T-helper 2 cell (primary cell): Measurements from ENCODE around the gene PRAC2.
A peak's percentile ranks its signal among the peaks of the same experiment; 100 is the strongest.

Source experiments
- DNase-seq, 5 experiments: peaks; one replicate each; pipeline versions ENCODE4 v3.0.0 to v3.0.0-alpha.2; 2012 to 2022

The PRAC2 gene

DNA sequence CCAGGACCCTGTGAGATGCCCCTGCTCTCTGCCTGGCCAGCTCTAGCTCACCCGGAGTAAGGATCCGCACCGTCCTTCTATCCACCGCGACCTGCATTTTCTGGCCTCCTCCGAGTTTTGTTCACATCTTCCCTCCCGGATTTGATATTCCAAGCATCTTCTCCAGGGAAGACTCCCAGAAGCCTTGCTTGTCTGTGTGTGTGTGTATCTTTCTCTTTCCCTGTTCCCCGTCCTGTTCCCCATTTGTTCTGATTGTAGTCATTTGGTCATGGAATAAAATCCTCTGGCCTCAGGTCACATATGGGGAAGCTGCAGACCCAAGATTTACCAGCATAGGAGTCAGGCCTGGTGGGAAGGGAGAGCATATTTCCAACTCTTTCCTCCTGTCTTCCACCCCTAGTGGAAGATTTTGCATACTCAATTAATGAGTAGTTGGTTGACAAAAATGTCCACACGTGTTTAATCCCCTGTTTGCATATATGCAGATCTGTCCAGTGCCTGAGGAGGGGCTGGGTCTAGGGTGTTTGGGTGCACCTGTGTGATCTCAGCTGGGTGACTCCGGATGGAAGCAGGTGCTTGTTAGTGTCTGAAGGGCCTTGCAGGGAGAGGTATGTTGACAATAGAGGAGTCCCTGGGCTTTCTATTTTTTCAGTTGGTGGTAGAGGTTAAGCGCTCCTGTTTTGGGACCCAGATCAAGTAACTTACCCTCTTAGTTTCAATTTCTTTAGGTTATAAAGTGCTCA is 2.5 kb upstream of the PRAC2 start:
- DNase-seq = no peak

- DNase-seq = no peak
These were observed 2.0 kb upstream of the PRAC2 start for GRCh38 chr17:48721009-48721402.

- DNase-seq = no peak
These were observed 631 bp upstream of the PRAC2 start, which contains the start of gene PRAC1 for GRCh38 chr17:48722201-48722907. Gene PRAC1 (minus strand): TSS chr17:48722518. CDS start chr17:48722392, 126 bp downstream.

- peak in 1 of 5 experiments; percentile 40 for DNase-seq
These were observed 652 bp downstream of the PRAC2 start for GRCh38 chr17:48723423-48724250.

DNA sequence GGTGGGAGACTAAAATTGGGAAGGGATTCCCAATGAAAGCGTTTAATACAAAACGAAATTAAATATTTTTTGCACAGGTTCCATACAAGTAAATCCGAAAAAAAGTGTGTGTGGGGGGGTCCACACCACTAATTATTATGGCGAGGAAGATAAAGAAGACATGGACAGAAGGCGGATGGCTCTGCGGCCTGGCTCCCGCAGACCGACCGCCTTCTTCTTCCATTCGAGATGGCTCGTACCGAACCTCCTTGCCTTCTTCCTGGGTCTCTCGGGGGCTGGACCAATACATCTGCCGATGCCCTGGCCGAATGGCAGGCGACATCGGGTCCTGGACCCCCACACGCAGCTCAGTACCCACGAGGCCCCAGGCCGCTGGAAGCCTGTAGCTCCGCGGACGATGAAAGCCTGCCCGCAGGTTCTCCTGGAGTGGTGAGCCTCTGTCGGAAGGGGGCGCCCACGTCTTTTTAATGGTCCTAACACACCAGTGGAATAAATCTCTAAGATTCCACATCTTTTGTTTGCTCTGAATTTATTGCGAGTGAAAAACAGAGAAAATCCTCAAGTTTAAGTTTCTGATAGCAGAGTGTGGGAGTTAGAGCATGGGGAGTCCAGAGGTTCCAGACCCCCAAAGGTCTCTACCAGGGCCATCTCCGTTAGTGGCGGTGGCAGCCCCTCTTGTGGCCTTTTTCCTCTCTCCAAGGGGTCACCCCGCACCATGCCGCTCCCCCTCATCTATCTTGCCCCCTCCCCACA is 1.4 kb downstream of the PRAC2 start:
- DNase-seq = peak; percentile 48 to 72 (median 56)

DNA sequence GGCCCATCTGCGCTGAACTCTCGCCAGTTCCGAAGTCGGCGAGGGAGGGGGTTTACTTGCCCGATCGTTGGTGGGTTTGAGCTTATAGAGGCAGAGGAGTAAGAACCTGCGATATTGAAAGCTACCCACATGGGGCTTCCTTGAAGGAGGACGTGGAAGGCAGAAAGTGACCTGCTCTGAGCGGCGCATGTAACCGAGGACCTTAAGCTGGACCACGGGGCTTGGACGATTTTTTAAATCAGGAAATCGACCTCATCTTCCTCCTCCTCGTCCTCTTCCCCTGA is 2.0 kb downstream of the PRAC2 start:
- DNase-seq = no peak

- no peak for DNase-seq
These were observed 2.5 kb downstream of the PRAC2 start for GRCh38 chr17:48725288-48726064.

DNA sequence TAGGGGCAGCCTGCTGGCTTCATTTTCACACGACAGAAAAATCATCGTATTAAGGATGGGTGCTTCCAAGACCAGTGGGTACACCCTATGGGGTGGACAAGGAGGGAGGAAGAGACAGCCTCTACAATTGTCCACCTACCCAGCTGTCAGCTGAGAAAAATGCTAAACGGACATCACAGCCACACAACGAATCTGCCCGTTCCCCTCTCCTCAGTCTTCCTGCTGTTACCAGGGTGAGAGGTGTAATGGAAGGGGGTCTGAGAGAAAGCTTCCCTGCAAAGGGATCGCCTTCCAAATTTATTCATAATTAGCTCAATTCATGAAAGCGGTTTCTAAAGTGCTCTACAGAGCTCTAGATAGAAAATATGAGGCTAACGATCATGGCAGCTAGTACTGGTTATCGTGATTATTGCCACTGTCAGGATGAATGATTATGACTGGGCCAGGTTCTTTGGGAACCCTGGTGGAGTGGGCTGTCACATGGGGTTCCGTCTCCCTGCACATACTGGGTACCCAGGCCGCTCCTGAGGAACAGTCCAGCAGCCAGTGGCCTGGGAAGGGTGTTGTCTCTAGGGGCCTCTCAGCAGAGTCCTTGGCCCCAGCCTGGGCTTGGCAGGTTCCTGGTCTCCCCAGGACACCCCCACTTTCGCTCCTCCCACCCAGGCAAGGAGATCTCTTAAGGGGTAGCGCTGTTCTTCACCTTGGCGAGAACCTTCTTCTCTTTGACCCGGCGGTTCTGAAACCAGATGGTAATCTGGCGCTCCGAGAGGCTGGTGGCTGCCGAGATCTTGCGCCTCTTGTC is 3.3 kb downstream of the PRAC2 start:
- no peak for DNase-seq

GRCh38 chr17:48726916-48727286 is 3.9 kb downstream of the PRAC2 start:
- no peak for DNase-seq

DNA sequence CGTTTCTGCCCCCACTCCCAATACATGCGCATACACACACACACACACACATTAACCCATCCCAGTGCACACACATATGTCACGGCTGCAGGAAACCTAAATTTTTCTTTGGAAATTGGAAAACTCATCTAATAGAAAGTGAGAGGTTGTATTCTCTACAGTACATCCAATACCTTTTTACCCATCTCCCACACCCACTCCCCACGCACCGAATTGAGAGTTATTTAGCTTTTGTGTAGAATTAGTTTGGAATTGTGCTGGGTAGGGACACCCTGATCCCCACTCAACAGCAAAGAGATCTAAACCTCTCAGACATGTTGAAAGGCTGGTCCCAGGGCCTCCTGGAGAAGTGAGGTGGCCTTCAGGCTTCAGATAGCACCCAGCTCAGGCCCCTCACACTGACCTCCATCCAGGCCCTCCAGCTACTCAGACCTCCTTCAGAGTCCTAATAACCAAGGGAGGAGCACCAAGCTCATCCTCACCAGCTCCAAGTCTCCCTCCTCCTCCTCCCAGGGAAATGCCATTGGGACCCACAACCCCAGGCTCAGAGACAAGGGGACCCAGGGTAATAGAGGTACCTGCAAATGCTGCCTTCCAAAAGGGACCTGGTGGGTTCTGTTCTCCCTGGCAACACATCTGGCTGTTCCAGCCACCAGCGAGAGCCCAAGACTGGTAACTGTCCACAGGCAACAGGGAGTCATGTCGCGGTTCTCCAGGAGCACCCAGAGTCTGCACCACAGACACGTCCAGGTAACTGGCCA is 4.6 kb downstream of the PRAC2 start:
- DNase-seq = no peak

GRCh38 chr17:48728232-48729231 is 5.5 kb downstream of the PRAC2 start, which contains the start of gene HOXB13:
Gene HOXB13 (minus strand): TSS chr17:48728750. CDS start chr17:48728593, 157 bp downstream.
- DNase-seq = peak in 3 of 5 experiments; percentile 22 to 54 (median 37)

GRCh38 chr17:48729335-48730239 is 6.6 kb downstream of the PRAC2 start:
- no peak for DNase-seq

DNA sequence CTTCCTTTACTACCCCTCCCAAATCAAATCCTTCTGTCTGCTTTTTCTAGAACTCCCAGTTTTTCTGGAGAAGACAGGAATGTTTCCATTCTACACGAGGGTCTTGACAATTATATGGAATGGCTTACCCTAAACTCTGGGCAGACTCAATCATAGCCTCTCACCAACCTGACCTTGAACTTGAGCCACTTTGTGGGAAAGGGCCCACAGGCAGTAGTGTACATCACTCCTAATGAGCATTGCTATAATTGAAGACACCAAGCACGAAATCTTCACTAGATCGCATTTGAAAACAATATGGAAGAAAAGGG is 7.2 kb downstream of the PRAC2 start:
- DNase-seq = no peak

- DNase-seq = no peak
These were observed 8.4 kb downstream of the PRAC2 start for GRCh38 chr17:48731355-48731754.

DNA sequence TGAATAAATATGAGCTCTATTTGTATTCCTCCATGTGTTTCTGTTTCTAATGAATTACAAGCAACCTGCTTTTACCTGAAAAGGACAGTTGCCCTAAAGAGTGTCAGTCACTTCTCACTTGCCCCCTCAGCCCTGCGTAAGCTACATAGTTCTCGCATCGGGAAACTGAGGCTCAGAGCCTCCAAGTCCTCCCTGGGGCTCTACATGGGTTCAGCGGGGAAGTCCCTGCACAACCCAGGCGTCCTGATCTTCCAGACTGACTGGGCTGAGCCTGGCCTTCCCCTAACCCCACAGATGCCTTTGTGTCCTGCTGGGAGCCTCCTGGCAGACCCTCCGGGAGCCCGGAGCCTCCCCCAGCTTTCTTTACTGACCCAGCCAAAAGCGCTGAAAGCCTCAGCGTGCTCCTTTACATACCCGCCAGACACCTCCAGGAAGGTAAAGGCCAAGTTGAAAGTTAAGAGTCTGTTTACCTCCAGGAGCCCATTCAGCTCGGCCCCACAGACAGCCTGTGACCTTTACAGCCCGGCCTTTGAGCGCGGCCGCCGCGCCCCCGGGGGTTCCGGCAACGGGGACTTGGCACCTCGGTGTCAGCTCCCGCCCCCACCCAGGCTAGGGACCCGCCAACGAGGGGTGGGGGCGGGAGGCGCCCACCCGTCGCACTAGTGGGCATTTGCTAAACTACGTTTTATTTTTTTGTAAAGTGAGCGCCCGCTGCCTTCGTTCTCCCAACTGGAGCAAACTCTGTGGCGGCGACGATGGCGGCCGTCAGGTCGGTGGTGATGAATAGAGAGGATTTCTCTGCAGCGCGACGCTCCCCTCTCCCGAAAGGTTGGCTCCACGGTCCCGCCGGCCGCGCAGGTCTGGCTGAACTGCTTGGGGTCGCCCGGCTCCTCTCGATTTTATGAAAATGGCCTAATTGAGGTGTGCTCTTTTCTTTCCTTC is 10.0 kb downstream of the PRAC2 start:
- DNase-seq = no peak

DNA sequence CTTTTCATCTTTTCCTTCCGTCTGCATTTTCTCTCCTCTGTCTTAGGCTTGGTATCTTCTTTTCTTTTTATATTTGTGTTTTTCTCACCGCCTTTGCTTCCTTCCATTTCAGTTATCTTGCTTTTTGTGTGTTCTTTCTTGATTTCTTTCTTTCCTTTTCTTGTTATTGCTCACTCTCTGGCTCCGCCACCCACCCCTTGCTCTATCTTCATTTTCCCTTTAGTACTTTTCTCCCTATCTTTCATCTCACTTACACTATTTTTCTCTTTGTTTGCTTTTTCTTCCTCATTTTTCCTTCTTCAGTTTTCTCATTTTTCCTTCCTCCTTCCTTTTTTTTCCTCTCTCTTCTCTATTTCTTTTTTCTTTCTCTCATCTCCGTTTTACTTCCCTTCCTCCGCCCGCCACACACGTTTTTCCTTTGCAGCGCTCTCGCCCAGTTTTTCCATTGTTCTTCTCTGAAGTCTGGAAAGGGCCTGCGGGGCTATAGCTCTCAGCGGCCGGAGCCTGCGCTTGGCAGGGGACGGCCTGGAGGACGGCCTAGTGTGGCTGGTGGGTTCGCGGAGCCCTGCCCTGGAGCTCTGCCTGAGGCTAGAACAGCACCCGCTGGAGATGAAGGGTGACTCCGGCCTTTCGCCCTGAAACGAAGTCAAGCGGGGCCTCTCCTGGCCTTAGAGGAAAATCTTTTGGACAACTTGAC is 10.8 kb downstream of the PRAC2 start:
- DNase-seq = no peak
